ENCODE results near the gene LMO1.

LMO1 gene

DNA sequence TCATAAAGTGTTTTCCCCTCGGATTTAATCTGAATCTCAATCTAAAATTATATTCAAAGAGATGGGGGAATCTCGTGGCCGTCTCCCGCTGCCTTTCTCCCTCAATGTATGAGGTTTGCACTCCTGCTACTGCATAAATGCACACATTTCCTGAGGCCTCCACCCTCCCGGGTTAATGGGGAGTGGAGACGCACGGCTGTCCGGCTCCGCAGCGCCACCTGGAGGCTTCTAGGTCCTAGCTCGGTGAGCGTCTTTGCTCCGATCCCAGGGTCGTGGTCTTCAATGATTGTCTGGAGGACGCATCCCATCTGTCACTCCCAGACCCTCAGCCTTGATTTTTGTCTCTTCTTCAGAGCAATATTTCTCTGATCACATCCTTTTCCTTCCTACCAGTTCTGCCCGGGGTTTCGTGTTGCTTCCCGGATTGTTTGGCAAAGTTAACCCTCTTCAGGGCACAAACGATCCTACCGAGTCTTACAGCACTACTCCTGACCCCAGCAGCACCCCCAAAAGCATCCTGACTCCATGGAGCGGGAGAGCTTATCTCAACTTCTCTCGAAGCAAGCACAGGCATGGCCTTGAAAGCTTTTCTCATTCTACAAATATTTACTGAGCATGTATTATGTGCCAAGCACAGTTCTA, at the start of gene LMO1:
LMO1 (minus strand) TSS at position 110 of the 642 bp plus-strand sequence. CDS start 516 bp downstream, outside the sequence.
- in situ Hi-C loops (cut with MboI; ENCODE audit: low sequenced_read_pairs) = no loop called here

DNA sequence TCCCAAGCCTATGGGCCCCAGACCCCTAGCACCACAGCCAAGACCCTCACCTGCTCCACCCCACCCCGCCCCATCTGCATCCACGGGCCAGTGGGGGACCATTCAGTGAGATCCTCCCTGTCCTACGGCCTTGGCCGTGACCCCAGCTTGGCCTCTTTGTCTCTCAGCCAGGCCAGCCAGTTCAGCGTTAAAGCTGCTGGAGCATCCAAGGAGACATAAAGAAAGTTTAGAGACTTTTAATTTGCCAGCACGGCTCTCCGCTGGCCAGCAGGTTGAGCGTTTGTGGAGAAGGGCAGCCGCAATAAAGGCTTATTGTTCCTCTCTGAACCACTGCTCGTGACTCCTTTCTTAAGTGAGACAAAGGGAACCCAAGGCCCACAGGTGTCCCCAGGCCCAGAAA, 49.3 kb upstream of the LMO1 start:
- in situ Hi-C loops (cut with MboI; ENCODE audit: low sequenced_read_pairs) = no loop called here

DNA sequence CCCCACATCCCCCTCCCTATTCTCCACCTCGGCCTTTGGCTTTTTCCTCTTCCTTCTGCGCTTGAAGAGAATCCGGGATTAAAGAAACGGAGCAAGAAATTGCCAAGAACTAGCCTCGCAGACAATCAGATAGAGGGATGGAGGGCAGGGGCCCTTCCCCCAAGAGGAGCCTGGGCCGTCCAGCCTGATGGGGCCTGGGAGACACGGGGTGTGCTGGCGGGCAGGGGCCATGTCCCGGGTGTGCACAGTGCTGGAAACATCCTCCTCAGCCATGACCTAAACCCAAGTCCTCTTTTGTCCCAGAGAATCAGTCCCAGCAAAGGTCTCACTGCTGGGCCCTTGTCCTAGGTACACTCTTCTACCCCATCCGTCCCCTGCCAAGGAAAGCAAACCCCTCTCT, 47.7 kb upstream of the LMO1 start:
- in situ Hi-C loops (cut with MboI; ENCODE audit: low sequenced_read_pairs) = no loop called here

DNA sequence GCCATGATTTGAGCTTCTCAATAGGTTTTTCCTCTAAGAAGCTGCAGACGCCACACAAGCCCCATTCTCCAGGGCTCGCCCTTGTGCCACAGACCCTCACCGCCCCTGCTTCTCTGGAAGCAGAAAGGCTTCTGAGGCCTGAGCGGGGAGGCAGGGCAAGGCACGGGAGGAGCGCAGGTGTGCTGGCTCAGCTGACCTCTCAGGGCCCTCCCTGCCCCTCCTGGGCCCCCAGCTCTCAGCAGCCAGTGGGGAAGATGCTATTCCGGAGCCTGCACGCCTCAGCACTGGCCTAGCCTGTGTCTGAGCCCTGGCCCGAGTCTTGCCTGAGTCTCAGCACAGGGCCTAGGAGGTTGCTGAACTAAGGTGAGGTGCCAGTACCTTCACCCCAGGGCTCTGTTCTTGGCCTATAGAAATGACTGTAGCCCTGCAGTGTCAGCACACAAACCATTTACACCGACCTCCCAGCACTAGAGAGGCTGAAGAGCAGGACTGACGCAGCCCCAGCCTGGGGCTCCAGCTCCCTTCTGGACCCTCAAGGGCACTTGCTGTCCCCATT, 47.1 kb upstream of the LMO1 start:
- in situ Hi-C loops (cut with MboI; ENCODE audit: low sequenced_read_pairs) = no loop called here

GRCh38 chr11:8309862-8310261, 46.2 kb upstream of the LMO1 start:
- in situ Hi-C loops (cut with MboI; ENCODE audit: low sequenced_read_pairs) = no loop called here

DNA sequence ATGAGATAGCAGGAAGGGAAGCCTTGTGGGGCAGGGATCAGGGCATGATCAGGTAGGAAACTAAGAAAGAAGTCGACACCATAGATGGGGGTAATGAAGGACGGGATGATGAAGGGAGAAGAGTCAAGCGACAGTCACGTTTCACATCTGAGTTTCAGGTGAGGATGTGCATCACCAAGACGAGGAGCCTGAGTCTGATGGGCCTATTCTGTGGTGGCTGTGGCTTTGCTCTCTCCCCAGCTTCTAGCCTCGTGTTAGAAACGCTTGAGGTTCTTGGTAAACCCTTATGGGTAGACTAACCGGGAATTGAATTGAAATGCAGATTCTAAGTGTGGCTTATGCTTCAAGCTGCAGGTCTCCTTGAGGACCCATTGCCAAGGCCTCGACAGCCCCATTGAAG, 45.6 kb upstream of the LMO1 start:
- in situ Hi-C loops (cut with MboI; ENCODE audit: low sequenced_read_pairs) = no loop called here

- in situ Hi-C loops (cut with MboI; ENCODE audit: low sequenced_read_pairs) = no loop called here
Measured at GRCh38 chr11:8307601-8308000, 43.9 kb upstream of the LMO1 start.

- in situ Hi-C loops (cut with MboI; ENCODE audit: low sequenced_read_pairs) = no loop called here
Measured at GRCh38 chr11:8301622-8302021, 37.9 kb upstream of the LMO1 start.

DNA sequence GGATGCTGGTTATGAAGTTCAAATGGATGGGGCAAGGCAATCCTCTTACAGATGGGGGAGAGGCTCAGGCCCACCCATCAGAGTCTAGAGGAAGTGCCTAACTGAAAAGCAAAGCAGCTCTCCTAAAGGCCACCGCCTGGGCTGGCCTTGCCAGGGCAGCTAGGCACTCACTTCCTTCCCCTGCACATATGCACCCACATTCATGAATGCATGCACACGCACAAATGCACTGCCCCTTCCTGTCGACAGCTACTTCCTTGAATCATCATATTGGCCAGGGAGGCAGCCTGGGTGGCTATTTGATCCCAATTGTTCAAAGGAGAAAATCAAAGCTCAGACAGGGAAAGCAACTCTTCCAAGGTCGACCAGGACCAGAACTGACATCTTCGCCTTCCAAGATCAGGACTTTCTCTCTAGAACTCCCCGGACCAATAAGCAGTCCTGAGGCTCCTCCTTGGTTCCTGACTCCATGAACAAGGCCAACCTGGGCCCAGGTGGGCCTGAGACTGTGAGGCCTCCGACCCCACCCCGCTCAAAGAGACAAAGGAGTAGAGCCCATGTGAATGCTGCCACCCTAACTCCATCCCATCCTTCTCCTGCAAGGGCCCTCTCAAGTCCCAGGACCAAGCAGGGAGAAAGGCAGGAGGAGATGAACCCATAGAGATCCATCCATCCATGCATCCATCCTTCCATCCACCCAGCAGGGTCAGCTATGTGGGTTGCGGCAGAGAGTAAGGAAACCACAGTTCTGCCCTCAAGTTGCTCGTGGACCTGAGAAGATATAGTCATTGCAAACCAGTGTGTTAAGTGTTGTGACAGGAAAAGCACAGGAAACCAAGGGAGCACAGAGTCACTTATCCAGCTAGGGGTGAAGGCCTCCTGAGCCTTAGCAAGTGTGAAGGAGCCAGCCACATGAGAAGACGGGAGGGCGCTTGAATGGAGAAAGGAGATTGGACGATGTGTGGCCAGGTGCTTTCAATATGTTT, 35.4 kb upstream of the LMO1 start:
- in situ Hi-C loops (cut with MboI; ENCODE audit: low sequenced_read_pairs) = no loop called here

DNA sequence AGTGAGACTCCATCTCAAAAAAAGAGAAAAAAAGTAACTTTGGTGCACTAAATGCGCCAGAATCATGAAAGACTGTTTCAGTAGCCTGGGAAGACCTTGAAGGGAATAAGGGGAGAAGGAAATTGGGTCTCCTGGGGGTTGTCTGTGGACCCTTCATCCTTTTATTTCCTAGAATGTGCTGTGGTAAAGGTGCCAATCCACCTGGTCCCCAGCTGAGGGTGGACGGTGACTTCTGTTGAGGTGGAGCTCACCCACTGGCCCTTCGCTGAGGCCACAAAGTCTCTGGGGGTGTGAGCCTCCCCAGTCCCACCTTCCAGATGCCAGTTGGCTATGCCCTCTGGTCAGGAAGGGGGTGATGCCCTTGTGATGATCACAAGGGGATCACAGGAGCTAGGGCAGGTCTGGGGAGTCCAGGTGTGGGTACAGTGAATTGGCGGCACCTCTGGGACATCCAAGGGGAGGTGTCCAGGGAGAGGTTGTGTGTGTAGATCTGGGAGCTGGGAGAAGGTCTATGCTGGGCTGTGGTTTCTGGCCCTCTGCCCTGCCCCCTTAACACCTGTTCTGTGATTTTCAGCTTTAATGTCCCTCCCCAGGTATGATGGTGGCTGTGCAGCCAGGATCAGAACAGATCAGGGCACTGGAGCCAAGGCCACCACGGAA, 34.2 kb upstream of the LMO1 start:
- in situ Hi-C loops (cut with MboI; ENCODE audit: low sequenced_read_pairs) = no loop called here

- in situ Hi-C loops (cut with MboI; ENCODE audit: low sequenced_read_pairs) = no loop called here
Measured at GRCh38 chr11:8296872-8297271, 33.2 kb upstream of the LMO1 start.

GRCh38 chr11:8296038-8296649, 32.5 kb upstream of the LMO1 start:
- in situ Hi-C loops (cut with MboI; ENCODE audit: low sequenced_read_pairs) = no loop called here

DNA sequence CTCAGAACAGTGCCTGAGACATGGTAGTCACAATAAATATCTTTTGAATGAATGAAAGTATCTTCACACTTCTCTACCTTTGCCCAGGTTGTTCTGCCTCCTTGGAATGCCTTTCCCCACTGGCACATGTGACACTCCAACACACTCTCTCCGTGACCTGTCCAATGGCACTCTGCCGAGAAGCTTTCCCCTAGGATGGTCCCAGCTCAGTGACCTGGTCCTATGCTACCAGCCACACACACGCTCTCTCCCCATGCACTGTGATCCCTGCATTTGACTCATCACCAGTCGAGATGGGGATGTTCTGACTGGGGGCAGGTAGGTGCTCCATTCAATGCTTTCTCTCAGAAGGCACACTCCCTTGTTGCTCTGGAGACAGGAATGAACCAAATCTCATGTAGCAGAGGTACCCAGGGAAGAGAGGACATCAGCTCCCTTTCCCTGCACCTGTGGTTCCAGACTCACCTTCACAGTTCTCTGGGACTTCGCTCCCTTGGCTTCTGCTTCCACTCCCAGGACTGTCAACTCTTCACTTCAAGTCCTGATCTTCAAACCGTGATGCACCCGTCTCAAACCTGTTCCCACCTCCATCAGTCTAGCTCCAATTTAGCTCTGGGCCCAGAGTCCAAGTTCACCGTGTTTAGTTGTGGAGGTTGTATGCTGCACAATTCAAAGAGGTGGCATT, 30.7 kb upstream of the LMO1 start:
- in situ Hi-C loops (cut with MboI; ENCODE audit: low sequenced_read_pairs) = no loop called here

DNA sequence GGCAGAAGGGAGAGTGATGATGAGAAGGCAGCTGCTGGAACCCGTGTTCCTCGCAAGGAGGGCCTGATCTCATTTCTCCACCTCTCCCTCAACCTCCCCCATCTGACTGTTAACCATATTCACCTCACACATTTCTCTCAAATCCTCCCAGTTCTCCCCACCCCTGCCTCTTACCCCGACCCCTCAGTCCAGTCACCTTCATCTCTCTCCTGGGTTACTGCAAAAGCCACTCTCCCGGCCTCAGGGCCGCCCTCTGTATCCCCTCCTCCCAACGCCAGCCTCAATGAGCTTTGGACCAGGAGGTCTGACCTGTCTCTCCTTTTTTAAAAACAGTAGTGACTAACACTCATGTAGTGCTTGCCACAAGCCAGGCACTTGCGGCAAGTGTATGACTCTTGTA, 29.5 kb upstream of the LMO1 start:
- in situ Hi-C loops (cut with MboI; ENCODE audit: low sequenced_read_pairs) = no loop called here

GRCh38 chr11:8292351-8292750, 28.7 kb upstream of the LMO1 start:
- in situ Hi-C loops (cut with MboI; ENCODE audit: low sequenced_read_pairs) = no loop called here

- in situ Hi-C loops (cut with MboI; ENCODE audit: low sequenced_read_pairs) = no loop called here
Measured at GRCh38 chr11:8291421-8292350, 28.0 kb upstream of the LMO1 start.

DNA sequence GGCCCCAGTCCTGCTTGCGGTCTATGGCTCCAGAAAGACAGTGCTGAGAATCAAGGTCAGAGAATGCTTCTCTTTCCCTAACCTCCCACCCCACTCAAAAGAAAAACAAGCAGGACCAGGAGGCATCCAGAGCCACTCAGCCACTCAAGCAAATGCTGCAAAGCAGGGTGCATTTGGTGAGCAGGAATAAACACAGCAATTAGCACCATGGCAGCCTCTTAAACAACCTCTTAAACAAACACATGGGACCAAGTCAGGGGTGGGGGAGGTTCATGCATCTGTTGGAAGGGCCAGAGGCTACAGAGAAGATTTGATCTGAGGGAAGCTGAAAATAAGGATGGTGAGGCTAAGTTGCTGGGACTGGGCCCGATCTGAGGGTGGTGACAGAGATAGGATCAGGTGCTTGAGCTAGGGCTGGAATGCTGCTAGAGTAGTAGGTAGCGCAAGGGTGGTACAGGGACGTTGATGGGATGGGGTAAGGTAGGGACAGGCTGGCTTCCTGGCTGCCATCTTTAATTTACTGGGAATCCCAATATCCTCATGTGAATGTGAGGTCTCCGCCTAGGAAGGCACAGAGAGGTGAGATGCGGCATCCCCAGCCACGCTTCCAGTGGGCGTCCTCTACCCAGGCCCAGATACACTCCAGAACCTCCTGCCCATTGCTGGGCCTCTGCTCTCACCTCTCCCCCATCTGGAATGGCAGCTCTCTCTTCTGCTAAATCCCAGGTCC, 26.6 kb upstream of the LMO1 start:
- in situ Hi-C loops (cut with MboI; ENCODE audit: low sequenced_read_pairs) = no loop called here

DNA sequence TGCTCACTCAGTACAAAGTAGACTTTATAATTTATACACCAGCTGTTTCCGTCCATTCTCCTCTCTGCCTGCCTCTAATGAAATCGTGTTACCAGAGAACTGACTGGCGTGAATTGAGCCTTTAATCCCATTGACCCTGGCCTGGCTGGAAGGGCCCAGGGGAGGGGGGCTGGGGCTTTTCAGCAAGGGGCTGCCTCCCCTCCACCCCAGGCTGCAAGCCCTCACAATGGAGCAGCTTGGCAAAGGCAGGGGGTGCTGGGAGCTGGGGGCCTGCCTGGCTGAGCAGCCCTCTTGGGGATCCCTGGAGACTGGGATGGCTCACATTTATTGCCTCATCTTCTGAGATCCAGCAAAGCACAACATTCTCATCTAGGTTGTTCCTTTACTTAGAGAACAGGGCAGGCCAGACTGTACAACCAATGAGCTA, 25.8 kb upstream of the LMO1 start:
- in situ Hi-C loops (cut with MboI; ENCODE audit: low sequenced_read_pairs) = no loop called here
